ENCODE measurements around the gene IKZF1.

- no peak for TF ChIP-seq CTCF (IDR thresholded peaks at IDR 0.05; ENCODE audit: low read depth, low read length)
- TF ChIP-seq EZH2phosphoT487 (IDR thresholded peaks at IDR 0.05; ENCODE audit: low read depth), result no peak
Observed at GRCh38 chr7:50334341-50334994, 30.0 kb downstream of the IKZF1 start.

All from OCI-LY3 (cell line).